ENCODE data around the gene SELENOO.

DNA sequence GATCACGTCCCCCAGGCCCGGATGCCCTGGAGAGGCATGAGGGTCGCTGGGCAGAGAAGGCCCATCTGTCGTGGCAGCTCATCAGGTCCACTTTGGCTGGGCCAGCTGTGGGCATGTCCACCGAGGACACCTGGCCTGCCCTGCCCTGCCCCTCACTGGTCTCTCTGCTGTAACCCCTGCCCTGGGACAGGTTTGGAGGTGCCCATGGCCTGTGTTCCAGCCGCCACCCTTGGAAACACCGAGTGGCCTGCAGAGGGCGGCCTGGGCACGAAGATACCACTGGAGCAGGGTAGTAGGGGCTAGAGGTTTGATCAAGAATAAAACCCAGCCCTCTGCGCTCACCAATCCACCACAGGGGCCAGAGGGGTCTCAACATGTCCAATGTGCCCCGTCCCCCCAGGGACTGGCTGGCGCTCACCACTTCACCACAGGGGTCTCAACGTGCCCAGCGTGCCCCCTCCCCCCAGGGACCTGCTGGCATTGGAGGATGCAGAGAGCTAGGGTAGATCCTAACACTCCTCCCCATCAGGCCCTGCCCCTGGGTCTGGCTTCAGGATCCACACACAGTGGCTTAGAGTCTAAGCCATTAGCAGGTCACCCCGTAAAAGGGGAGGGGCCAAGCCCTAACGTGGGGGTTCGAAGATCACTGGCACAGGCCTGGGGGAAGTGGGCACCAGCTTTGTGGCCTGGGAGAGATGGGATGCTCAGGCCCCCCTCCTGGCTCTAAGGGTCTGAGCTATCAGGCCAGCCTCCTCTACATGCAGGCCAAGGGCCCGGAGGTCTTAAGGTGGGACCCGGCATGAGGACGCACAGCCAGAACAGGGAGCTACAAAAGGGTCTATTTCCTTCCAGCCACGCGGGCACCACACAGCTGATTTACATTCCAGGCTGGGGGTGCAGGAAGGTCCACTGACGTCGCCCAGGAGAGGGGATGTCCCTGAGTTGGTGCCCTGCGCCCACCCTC, 51.6 kb downstream of the SELENOO start:
- TF ChIP-seq MAX (IDR thresholded peaks at IDR 0.05; ENCODE audit: low read depth): no peak
- TF ChIP-seq, protein P1, sequence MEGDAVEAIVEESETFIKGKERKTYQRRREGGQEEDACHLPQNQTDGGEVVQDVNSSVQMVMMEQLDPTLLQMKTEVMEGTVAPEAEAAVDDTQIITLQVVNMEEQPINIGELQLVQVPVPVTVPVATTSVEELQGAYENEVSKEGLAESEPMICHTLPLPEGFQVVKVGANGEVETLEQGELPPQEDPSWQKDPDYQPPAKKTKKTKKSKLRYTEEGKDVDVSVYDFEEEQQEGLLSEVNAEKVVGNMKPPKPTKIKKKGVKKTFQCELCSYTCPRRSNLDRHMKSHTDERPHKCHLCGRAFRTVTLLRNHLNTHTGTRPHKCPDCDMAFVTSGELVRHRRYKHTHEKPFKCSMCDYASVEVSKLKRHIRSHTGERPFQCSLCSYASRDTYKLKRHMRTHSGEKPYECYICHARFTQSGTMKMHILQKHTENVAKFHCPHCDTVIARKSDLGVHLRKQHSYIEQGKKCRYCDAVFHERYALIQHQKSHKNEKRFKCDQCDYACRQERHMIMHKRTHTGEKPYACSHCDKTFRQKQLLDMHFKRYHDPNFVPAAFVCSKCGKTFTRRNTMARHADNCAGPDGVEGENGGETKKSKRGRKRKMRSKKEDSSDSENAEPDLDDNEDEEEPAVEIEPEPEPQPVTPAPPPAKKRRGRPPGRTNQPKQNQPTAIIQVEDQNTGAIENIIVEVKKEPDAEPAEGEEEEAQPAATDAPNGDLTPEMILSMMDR (IDR thresholded peaks at IDR 0.05): peak; percentile 73
- TF ChIP-seq JUND (IDR thresholded peaks at IDR 0.05): no peak
- TF ChIP-seq POLR2AphosphoS5 (IDR thresholded peaks at IDR 0.05; ENCODE audit: low read depth, low read length): no peak
- TF ChIP-seq USF1 (IDR thresholded peaks at IDR 0.05; ENCODE audit: borderline replicate concordance, low read depth): no peak
- no peak for TF ChIP-seq FOSL2 (IDR thresholded peaks at IDR 0.05; ENCODE audit: borderline replicate concordance, low read depth)
- TF ChIP-seq EZH2phosphoT487 (IDR thresholded peaks at IDR 0.05; ENCODE audit: borderline replicate concordance, low read depth): no peak
